Measurements from ENCODE around the gene PHYKPL.
"Not testable (repeated sequence)": the region's sequence is repeated elsewhere in the genome, so short reads cannot be mapped to it uniquely, and the experiment has no call there.

Gene PHYKPL

DNA sequence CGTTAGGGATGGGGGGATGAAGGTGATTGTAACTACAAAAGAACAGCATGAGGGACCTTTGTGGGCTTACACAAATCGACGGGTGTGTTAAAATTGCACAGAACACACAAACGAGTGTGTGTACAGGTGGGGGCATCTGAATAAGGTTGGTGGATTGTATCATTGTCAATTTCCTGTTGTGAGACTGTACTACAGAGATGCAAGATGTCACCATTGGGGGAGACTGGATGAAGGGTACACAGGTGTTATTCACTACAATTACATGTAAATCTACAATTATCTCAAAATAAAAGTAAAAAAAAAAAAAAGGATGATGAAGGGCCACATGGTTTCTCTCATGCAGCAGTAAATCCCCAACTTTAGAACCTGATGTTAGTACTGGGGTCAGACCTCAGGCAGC lies 31.4 kb upstream of the PHYKPL start:
- DNase-seq = no peak

DNA sequence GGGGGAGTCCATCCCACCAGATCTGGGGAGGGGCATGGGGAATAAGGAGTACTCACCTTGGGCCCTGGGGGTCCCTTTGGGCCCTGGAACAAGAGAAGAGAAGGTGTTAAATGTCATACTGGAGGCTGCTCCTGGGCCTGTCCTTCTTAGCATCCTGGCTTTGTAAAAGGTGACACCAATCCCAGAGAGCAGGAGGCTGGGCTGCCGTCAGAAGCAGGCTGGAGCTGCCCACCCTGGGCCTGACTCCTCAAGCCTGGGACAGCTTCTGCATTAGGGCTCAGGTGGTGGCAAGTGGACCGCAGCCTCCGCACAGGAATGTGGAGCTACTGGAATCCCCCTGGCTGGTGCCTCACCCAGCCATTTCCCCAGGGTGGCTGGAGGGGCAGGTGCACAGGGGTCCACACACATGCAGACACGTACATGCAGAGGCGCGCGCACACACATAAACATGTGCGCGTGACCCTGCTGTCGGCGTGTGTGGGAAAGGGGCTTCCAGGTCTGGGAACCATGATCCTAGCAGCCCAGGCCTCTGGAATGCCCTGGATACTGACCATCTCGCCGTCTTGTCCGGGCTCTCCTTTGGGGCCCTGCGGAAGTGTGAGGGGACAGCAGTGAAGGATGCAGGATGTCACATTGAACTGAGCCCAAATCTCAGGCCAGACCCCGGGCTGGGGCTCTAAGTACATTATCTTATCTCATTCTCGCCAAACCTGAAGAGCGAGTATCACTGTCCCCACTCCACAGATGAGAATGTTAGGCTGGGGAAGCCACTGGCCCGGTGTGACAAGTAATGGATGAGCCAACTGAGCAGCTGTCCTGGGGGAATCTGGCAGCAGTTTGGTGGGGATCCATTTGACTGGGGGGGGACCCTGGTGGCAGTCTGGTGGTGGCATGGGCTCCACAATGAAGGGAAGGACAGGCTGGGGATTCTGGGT lies 29.3 kb upstream of the PHYKPL start:
- no peak for DNase-seq

DNA sequence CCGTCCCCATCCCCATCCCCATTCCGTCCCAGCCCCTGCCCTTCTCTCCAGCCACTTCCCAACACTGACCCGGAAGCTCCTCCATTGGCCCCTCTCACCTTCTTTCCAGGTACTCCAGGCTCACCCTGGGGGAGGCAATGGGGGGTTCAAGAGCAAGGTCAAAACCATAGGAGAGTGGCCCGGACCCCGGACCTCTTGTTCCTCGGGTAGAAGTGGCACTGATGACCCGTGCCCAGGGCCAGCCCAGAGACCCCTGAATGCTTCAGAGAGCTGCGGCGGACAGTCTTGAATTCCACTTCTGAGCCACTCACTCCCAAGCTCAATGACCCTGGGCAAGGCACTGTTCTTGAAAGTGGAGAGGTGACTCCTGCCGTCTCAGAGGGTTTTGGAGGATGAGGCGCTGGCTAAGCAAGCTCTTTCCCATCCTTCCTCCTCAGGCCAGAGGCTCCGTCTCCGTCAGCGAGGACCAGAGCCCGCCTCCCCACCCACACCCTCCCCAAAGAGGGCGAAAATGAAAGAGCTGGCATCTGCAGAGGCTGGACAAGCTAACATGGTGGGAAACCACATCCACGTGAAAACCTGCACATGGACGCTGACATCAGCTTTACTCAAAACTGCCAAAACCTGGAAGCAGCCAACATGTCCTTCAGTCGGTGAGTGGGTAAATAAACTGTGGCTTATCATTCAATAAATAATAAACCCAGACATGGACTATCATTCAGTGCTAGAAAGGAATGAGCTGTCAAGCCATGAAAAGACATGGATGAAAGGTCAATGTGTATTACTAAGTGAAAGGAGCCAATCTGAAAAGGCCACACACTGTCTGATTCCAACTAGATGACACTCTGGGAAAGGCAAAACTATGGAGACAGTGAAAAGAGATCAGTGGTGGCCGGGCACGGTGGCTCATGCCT lies 27.3 kb upstream of the PHYKPL start:
- DNase-seq = no peak

DNA sequence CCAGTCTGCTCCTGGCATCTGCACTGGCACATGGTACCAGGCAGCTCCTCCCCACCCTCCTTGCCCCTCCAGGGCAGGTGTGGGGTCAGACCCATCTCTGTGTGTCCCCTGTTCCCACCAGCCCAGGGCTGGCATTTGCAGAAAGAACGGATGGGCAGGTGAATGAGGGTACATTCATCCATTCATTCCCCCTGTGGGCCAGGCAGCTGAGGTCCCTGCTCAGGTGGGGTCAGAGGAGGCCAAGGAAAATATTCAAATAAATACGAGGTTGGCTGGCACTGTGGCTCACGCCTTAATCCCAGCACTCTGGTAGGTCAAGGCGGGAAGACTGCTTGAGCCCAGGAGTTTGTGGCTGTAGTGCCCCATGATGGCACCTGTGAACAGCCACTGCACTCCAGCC lies 25.0 kb upstream of the PHYKPL start:
- no peak for DNase-seq

DNA sequence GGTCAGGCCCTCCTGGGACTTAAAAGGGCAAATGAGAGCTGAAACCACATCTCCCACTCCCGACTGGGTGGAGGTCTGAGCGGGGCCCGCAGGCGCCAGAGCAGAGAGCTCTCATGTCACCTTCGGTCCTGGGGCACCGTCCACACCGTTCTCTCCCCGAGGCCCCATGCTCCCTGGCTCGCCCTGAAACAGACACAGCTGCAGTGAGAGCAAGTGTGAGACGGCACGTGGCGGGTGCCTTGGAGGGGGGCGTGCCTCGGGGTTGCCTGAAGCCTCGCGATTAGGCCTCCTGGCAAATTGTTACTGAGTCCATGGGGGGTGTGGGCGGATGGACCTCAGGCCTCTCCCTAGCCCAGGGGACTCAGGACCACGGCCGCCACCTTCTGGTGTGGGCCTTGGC lies 24.1 kb upstream of the PHYKPL start:
- no peak for DNase-seq

DNA sequence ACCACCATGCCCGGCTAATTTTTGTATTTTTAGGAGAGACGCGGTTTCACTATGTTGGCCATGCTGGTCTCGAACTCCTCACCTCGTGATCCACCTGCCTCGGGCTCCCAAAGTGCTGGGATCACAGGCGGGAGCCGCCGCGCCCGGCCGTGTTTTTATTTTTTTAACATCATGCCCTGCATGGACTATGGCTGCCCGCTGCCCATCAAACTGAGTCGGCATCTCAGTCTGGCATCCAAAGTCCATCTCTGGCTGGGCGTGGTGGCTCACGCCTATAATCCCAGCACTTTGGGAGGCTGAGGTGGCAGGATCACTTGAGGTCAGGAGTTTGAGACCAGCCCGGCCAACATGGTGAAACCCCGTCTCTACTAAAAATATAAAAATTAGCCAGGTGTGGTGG lies 21.0 kb upstream of the PHYKPL start:
- not testable (repeated sequence) for DNase-seq

DNA sequence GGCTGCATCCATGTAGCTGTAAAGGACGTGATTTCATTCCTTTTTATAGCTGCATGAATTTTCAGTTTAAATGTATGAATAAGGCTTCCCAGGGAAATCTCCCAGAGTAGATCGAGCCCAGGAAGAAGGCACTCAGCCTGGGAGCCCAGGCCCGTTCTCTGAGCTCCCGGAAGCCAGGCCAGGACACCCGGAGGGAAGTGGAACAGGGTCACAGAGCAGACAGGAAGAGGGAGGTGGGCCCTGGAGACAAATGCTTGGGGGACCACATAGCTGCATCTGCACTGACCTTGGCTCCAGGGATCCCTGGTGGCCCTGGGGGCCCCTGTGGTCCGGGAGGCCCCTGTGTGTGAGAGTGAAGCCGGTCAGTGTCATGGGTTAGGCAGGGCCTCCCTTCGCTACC lies 19.7 kb upstream of the PHYKPL start:
- no peak for DNase-seq

DNA sequence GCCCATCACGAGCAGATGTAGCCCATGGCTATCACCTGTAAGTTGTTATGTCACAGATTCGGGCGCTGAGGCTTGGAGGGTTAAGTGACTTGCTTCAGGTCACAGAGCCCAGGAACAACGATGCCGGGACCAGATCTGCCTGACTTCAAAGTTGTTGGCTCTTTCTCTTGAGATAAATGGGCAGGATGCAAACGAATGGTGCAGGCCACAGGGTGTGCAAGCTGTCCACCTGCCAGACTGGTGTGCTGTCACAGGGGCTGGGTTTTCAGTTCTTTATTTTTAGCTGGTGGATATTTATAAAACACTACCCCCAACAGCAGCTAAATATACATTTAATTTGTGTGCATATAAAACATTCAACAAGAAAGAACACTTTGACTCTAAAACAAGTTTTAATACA lies 17.7 kb upstream of the PHYKPL start:
- no peak for DNase-seq

DNA sequence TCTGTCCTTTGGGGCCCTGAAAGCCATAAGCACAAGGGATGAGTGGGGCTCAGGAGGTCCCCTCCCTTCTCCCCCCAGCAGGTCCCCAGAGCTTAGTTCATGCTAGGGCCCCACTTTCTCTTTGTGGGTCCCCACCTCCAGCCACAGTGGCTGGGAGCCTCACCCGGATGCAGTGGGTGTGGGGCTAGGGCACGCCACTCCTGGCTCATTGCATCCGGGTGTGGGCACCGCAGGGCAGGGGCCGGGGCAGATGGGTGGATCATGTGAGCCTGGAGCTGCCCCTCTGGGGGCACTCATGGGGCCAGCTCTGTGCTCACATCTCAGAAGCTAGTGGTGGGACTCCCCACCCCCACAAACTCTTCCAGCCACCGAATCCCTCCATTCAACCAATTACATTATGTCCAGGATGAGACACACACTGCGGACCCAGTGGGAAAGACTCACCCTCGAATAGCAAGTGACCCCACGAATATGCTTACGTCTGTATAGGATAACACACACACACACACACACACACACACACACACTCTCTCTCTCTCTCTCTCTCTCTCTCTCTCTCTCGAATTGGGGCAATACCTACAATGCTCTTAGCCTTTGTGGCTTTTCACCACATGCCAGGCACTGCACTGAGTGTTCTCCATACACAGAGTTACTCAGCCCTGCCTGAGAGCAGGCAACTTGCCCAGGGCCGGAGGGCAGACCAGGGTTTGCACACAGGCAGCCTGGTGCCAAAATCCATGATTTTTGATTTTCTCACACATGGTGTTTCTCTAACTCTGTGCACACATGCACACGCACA lies 16.8 kb upstream of the PHYKPL start:
- peak; percentile 66 for DNase-seq

DNA sequence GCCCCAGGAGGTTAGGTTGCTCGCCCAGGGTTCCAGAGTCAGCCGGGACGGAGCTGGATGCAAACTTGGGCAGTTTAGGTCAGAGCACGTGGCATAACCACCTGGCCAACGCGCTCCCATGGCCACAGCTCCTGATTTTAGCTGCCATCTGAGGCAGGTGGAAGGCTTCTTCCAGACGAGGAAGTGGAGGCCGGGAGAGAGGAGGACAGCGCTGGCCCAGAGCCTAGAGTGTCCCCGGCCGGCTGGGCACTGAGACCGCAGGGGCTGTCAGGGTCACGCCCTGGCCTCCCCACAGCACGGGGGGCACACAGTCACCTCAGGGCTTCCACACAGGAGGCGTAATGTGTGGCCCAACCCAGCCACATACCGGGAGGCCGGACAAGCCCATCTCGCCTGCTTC lies 16.1 kb upstream of the PHYKPL start:
- no peak for DNase-seq

DNA sequence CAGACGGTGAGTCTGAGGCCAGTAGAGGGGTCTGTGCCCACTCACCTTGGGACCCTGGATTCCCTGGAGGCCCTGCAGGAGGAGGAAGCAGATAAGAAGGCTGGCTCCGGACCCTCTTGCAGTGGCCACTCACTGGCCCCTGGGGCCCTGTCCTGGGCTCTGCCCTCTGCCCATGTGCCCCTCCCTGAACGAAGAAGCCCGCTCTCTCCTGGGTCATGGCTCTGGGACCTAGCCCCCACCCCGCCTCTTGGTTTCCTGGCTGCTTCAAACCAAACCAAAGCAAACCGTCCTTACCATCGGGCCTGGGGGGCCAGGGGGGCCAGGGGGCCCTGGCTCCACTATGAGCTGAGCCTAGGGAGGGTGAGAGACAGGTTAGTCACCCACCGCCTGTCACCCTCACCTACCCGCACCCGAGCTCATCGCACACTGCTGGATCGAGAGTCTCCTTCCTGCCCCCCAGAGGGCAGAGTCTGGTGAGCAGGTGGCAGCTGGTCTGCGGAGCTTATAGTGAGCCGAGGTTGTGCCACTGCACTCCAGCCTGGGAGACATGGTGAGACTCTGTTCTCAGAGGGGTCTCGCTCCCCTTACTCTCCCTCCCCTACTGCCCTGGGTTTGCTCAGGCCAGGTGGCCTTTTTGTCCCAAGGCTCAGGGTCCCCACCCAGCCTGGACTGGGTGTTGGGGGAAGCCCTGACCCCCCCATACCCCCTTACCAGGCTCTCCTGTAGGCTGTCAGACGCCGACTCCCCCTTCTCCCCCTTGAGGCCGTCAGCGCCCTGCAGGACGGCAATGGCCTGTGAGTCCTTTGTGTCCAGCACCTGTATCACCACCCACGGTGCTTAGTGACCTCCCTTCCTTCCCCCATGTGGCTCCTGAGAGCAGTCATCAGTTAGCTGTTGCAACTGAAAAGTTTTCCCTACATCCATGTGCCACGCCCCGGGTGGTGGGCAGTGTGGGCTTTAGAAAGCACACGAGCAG lies 15.2 kb upstream of the PHYKPL start:
- no peak for DNase-seq

DNA sequence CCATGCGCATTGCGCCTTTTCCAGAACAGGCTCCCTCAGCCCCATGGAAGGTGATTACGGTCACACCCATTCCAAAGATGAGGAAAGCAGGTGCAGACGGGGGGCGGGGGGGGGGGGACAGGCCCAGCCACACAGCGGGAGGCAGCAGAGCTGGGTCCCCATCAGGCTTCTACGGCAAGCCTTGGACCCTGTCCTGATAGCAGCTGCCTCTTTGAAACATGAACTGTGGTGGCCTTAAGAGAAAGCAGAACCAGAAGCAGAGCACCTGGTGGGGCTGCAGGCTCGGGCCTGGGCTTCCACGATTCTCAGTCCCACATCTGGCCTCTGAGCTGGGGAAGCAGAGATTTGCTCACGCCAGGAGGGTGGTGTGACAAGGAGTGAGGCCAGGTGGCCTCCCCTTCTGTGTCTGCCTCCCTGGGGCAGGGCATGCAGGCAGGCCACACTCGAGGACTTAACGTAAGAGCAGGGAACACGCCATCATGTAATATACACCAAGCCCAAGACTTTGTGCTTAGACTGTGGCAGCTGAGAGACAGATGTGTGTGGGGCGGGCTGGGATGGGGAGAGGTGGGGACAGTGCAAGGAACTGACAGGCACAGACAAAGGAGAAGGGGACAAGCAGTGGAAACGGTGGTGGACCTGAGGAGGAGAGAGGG lies 14.2 kb upstream of the PHYKPL start:
- no peak for DNase-seq

DNA sequence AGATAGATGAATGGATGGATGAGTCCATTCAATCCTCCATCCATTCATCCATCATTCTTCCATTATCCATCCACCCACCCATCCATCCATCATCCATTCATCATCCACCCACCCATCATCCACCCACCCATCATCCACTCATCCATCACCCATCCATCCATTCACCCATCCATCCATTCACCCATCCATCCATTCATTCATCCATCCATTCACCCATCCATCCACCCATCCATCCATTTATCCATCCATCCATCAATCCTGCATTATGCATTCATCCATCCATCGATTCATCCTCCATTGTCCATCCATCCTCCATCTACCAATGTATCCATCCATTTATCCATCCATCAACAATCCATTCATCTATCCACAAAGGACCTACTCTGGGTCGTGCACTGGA lies 12.8 kb upstream of the PHYKPL start:
- DNase-seq = no peak

DNA sequence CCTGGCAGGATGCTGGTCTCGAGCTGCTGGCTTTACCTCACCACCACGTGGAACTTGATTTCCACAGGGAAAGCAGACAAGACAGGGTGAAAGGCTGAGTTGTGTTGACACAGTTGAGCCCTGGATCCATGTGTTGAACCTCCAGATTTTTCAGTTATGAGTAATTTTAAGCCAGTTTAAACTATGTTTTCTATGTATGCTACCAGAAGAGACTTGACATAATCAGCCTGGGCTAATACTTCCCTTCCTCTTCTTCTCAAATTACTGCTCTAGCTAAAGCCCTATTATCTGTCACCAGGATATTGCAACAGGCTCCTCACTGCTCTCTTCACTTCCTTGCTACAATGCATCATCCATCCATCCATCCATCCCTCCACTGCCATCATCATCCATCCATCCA lies 12.0 kb upstream of the PHYKPL start:
- no peak for DNase-seq

DNA sequence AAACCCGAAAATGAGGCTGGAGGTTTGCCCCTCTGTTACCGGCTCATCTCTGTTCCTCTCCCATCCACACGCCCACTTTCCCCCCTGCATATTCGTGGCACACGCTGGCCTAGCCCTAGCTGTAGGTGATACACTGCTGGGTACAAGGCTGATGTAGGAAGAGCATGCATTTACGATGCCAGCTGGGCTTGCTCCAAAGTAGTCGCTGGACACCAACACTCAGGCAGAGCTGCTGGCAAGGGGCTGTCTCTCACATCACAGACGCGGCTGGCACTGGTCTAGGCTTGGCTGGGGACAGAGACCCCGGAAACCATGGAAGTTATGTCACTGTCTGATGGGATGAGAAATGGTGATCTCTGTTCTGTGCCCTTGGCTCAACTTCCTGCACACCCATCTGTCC lies 9.8 kb upstream of the PHYKPL start:
- DNase-seq = no peak

DNA sequence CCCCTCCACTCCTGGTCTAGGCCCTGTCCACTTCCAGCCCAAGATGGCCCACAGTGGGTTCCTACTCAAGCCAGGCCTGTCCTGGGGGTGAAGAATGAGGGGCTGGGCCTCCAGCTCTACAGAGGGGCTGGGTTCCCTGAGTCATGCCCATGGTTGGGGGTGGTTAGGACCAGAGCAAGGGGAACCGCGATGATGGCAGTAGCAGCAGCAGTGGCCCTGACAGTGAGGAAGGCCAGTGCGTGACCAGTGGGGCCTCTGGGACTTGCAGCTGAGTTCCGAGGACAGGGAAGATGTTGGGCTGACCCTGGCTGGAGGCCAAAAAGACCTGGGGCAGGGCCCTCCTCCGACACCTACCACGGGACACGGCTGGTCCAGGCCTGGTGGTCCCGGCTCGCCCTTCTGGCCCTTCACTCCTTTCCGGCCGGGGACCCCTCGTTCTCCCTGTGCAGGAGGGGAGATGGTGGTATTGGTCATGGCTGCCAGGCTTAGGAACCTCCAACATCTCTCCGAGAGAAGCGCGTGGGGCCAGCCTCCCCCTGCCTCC lies 9.2 kb upstream of the PHYKPL start:
- DNase-seq = no peak

DNA sequence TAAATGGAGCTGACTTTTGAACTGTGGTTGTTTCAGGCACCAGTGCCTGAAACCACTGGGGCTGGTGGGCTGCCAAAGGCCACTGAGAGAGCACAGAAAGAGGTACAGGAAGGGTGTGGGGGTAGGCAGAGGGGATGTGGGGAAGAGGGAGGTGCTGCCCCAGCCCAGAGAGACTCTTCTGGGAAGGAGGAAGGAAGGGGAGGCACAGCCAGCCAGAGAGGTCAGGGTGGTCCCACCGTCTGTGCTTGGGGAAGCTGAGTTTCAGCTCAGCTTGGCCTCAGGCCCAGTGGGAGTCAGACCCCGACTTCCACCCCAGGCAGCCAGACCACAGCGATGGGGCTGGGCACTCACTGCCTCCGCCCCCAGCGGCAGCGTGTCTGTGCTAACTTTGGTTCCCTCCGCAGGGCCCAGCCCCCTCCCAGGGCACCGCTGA lies 8.6 kb upstream of the PHYKPL start:
- no peak for DNase-seq

DNA sequence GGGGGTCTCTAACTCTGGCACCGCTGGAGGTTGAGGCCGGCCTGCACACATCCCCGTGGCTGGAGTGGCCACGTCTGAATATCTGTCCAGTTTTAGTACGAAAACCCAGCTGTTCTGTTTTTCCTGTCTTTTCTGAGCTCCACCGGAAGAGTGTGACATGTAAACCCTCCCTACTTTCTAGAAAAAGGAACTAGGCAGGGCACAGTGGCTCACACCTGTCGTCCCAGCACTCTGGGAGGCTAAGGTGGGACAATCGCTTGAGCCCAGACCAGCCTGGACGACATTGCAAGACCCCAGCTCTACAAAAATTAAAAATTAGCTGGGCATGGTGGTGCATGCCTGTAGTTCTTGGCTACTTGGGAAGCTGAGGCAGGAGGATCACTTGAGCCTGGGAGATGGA lies 8.2 kb upstream of the PHYKPL start:
- no peak for DNase-seq

DNA sequence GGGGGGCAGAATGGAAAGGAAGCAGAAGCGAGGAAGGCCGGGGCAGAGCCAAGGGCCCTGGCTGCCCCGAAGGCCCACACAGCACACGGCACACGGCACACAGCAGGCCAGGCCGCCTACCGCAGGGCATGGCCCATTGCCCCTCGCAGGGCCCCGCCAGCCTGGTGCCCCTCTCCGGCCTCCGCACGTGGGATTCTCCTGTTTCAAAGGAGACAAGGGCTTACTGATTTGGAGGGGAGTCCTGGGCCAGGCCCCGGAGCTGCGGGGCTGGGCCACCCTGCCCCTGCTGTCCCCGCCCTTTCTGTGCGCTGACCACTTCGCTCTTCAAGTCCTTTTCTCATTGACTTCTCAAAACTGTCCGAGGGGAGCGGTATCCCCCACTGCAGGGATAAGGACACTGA lies 7.7 kb upstream of the PHYKPL start:
- DNase-seq = no peak

DNA sequence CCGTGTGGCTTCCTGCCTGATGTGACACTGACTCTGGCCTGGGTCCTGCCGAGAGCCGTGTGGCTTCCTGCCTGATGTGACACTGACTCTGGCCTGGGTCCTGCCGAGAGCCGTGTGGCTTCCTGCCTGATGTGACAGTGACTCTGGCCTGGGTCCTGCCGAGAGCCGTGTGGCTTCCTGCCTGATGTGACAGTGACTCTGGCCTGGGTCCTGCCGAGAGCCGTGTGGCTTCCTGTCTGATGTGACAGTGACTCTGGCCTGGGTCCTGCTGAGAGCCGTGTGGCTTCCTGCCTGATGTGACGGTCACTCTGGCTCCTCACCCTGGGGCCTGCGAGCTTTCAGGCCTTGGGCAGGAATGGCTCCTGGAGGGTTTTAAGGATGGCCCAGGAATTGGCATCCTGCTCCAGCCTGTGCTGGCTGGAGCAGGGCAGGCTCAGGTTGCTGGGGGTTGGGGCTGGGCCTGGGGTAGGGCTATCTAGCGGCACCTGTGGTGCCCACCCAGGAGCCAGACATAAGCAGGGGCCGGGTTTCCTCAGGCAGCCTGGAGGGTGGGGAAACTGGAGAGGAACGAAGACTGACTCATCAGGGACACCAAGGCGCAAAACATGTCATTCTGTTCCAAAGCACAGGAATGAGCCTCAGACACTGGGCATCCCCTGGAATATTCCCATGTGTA lies 7.2 kb upstream of the PHYKPL start:
- not testable (repeated sequence) for DNase-seq
